GM20000 (cell line): Measurements from ENCODE around the gene LRCH1.

Experiments used
- DNase-seq: peaks from one replicate; pipeline ENCODE4 v3.0.0; 2012; ENCODE audit warnings: low spot score
- TF ChIP-seq, protein P1 (sequence below): IDR thresholded peaks from 2 replicates; pipeline ENCODE4 v1.5.1; 2012; ENCODE audit warnings: mild to moderate bottlenecking, control low read depth; ENCODE audit errors: extremely low read depth, missing control alignments

The LRCH1 gene

GRCh38 chr13:46679369-46680120, 126.6 kb downstream of the LRCH1 start:
- DNase-seq = peak; percentile 70

GRCh38 chr13:46682015-46682414, 129.0 kb downstream of the LRCH1 start:
- TF ChIP-seq, protein P1, sequence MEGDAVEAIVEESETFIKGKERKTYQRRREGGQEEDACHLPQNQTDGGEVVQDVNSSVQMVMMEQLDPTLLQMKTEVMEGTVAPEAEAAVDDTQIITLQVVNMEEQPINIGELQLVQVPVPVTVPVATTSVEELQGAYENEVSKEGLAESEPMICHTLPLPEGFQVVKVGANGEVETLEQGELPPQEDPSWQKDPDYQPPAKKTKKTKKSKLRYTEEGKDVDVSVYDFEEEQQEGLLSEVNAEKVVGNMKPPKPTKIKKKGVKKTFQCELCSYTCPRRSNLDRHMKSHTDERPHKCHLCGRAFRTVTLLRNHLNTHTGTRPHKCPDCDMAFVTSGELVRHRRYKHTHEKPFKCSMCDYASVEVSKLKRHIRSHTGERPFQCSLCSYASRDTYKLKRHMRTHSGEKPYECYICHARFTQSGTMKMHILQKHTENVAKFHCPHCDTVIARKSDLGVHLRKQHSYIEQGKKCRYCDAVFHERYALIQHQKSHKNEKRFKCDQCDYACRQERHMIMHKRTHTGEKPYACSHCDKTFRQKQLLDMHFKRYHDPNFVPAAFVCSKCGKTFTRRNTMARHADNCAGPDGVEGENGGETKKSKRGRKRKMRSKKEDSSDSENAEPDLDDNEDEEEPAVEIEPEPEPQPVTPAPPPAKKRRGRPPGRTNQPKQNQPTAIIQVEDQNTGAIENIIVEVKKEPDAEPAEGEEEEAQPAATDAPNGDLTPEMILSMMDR = no peak
- DNase-seq = no peak

More at GRCh38 chr13:46679369-46680120, 126.6 kb downstream of the LRCH1 start:
- TF ChIP-seq, protein P1 = no peak

DNA sequence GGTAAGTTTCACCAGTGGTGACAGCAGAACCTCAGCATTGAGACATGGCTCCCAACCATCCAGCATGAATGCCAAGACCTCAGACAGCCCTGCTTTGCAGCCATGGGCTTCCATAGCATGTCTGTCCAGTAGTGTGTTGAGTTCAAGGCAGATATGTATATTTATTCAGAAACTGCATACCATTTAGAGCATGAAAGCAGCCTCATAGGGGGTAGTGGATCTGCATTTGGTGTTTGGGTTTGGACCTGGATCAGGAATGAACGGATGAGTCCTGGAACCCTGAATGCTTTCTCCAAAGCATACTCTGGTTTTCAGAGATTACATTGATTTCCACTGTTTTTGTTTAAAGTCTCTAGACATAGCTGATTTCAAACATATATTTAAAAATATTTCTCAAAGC, 129.7 kb downstream of the LRCH1 start:
- TF ChIP-seq, protein P1 = no peak
- DNase-seq = no peak

DNA sequence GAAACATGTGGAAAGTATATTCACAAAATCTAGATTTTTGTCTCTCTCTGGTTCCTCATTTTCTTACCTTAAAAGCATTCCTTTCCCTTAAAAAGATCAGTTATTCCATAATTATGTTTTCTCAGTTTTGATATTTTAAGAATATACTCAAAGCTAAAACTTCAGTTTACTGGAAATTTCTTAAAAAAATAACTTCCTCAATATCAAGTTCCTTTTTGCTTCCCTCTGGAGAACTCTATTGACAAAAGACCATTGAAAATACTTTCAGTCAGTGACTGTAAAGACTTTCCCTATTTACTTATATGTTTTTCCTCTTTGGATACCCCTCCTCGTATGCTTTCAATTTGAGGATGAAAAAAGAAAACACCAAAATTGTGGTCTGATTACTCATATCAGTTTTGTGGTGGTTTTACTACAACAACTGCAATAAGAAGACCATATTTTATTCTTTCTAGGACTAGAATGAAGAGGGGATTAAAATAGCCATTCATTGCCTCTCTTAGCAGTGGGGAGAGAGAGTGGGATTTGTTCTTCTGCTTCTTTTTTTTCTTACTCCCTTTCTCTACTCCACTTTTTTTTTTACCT, 130.8 kb downstream of the LRCH1 start:
- DNase-seq = no peak
- TF ChIP-seq, protein P1 = no peak

DNA sequence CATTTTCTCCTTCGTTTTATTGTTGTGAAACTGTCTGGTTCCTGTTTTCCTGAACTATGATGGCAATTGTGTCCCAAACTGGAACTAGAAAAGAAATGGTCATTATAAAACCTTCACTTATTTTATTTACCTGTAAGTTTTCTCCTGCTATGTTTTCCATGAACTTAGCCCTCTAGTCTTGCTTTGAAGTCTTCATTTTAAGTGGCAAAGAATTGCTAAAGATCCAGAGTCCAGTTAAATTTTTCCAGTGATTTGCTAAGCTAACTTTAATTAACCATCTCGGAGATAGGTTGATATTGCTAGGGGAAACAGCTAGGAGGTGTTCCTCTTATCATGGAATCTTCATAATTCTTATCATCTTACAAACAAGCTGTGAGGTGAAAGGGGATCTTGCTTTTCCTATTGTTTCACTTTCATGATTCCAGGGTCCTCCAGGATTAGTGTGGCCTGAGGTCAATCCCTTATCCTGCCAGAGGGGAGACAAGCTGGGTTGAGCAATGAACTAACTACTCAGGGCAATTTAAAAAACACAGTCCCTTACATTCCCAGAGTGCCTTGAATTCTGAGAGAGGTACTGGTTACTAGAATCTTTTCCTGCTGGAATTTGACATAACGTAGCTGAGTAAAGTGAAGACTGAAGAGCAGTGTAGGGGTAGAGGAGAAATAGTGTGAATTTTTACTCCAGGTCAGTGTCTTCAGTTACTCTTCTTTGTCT, 131.5 kb downstream of the LRCH1 start:
- DNase-seq = no peak

GRCh38 chr13:46685006-46685730, 132.2 kb downstream of the LRCH1 start:
- TF ChIP-seq, protein P1 = no peak
- no peak for DNase-seq

More for the DNA sequence above, 131.5 kb downstream of the LRCH1 start:
- TF ChIP-seq, protein P1 = no peak
